ENCODE results near the gene REPS2.

REPS2 gene

GRCh38 chrX:17038681-17039161, 92.3 kb downstream of the REPS2 start:
- H3K27ac ChIP-seq, result no peak overlapping the region
- TF ChIP-seq CTCF (conservative IDR thresholded peaks at IDR 0.05), result no peak

- H3K27ac ChIP-seq, result no peak overlapping the region
- no peak for TF ChIP-seq CTCF (conservative IDR thresholded peaks at IDR 0.05)
Observed at GRCh38 chrX:17039826-17040225, 93.4 kb downstream of the REPS2 start.

GRCh38 chrX:17040711-17041110, 94.3 kb downstream of the REPS2 start:
- TF ChIP-seq CTCF (conservative IDR thresholded peaks at IDR 0.05), result no peak
- H3K27ac ChIP-seq, result peak overlapping the region; percentile 44; the same call in 1 of the 2 replicates

GRCh38 chrX:17042037-17042436, 95.6 kb downstream of the REPS2 start:
- no peak for TF ChIP-seq CTCF (conservative IDR thresholded peaks at IDR 0.05)
- peak overlapping the region; percentile 44; the same call in 1 of the 2 replicates for H3K27ac ChIP-seq

GRCh38 chrX:17046478-17047097, 100.1 kb downstream of the REPS2 start:
- TF ChIP-seq CTCF (conservative IDR thresholded peaks at IDR 0.05), result peak; percentile 79

GRCh38 chrX:17047224-17047623, 100.8 kb downstream of the REPS2 start:
- no peak for TF ChIP-seq CTCF (conservative IDR thresholded peaks at IDR 0.05)
- H3K27ac ChIP-seq, result no peak overlapping the region

More at GRCh38 chrX:17046478-17047097, 100.1 kb downstream of the REPS2 start:
- H3K27ac ChIP-seq, result no peak overlapping the region

GRCh38 chrX:17052210-17052609, 105.8 kb downstream of the REPS2 start:
- H3K27ac ChIP-seq, result no peak overlapping the region

More at GRCh38 chrX:17052210-17052609, 105.8 kb downstream of the REPS2 start:
- TF ChIP-seq CTCF (conservative IDR thresholded peaks at IDR 0.05), result no peak

Measured in VCaP (cell line).